CD8-positive, alpha-beta memory T cell (primary cell): Measurements from ENCODE around the gene FPGT. TPM values are rescaled to one million over a fixed set of nuclear protein-coding genes. Genes with fewer than 3 reads are reported as not detected.

Experiments used
- CTCF ChIA-PET: fragments of 350-600 bp; sonication (Branson Sonifier 250); formaldehyde crosslinking; loops from one replicate; lab custom pipeline; 2021; ENCODE audit warnings: antibody characterized with exemption; lab: Charles Lee
- POLR2A ChIA-PET: fragments of 350-600 bp; sonication (Branson Sonifier 250); formaldehyde crosslinking; loops from one replicate; lab custom pipeline; 2021; ENCODE audit warnings: antibody characterized with exemption; lab: Charles Lee
- DNase-seq, 5 donors: peaks; one replicate each; pipeline versions ENCODE4 v3.0.0 to v3.0.0-alpha.2; 2020 to 2022; ENCODE audit warnings: mixed read lengths in 1 of 5
- H3K27ac ChIP-seq: one replicate; pipeline ENCODE4 v1.7.0; 2013; ENCODE audit warnings: low read depth, mild to moderate bottlenecking, low read length, moderate library complexity
- H3K27me3 ChIP-seq: 2 replicates; pipeline ENCODE4 v1.7.0; 2013; ENCODE audit warnings: low read length, mild to moderate bottlenecking; ENCODE audit not compliant: insufficient read depth, poor library complexity, severe bottlenecking
- H3K36me3 ChIP-seq: 2 replicates; pipeline ENCODE4 v1.7.0; 2013; ENCODE audit warnings: mild to moderate bottlenecking, low read length, moderate library complexity; ENCODE audit not compliant: insufficient read depth
- H3K4me1 ChIP-seq: 2 replicates; pipeline ENCODE4 v1.7.0; 2013; ENCODE audit warnings: mild to moderate bottlenecking, low read length, moderate library complexity; ENCODE audit not compliant: insufficient read depth
- H3K4me3 ChIP-seq: 2 replicates; pipeline ENCODE4 v1.7.0; 2013; ENCODE audit warnings: mild to moderate bottlenecking, low read length
- H3K9me3 ChIP-seq: 2 replicates; pipeline ENCODE4 v1.7.0; 2013; ENCODE audit warnings: mild to moderate bottlenecking, low read length
- H3K27ac Mint-ChIP-seq, 8 donors: one replicate each; pipeline ENCODE4 v1.8.0; 2020 to 2021; ENCODE audit warnings: mixed read lengths in 8 of 8, mild to moderate bottlenecking in 6 of 8, inconsistent platforms in 3 of 8, moderate library complexity in 3 of 8
- H3K27me3 Mint-ChIP-seq, 2 donors: one replicate each; pipeline ENCODE4 v1.8.0; 2020 to 2021; ENCODE audit warnings: mixed read lengths in 2 of 2, mild to moderate bottlenecking in 1 of 2, moderate library complexity in 1 of 2
- H3K36me3 Mint-ChIP-seq, 3 donors: one replicate each; pipeline ENCODE4 v1.8.0; 2020 to 2021; ENCODE audit warnings: mixed read lengths in 3 of 3, inconsistent platforms in 1 of 3, mild to moderate bottlenecking in 1 of 3
- H3K4me1 Mint-ChIP-seq, 3 donors: one replicate each; pipeline ENCODE4 v1.8.0; 2020 to 2021; ENCODE audit warnings: mixed read lengths in 3 of 3, inconsistent platforms in 1 of 3, mild to moderate bottlenecking in 1 of 3
- H3K4me3 Mint-ChIP-seq, 7 donors: one replicate each; pipeline ENCODE4 v1.8.0; 2020 to 2021; ENCODE audit warnings: mixed read lengths in 7 of 7, mild to moderate bottlenecking in 6 of 7, moderate library complexity in 4 of 7, inconsistent platforms in 2 of 7
- H3K9me3 Mint-ChIP-seq, 5 donors: one replicate each; pipeline ENCODE4 v1.8.0; 2020 to 2022; ENCODE audit warnings: mixed read lengths in 5 of 5, mild to moderate bottlenecking in 3 of 5, moderate library complexity in 2 of 5, inconsistent platforms in 1 of 5
- polyA plus RNA-seq: library from polyadenylated mRNA; unstranded; fragments of 300-500 nt; fragmentation: Illumina TruSeq; gene quantifications from one replicate; pipeline ENCODE4 v1.2.3, GENCODE V29; 2021
- total RNA-seq, 2 experiments: library from RNA; stranded (reverse); gene quantifications; one replicate each; pipeline ENCODE4 v1.2.3, GENCODE V29; 2021

Gene FPGT
- total and polyA plus RNA-seq, 3 experiments from 2014 or later: 6.1 to 15.3 (median 13.0) TPM

GRCh38 chr1:74197255-74197654, 787 bp upstream of the FPGT start:
- no peak for DNase-seq
- no peaks in the 10 kb centered on the region for H3K36me3 ChIP-seq
- POLR2A ChIA-PET: no interaction called here
- peak overlapping the region; percentile 81 for H3K27ac ChIP-seq
- H3K27me3 ChIP-seq: no peaks in the 10 kb centered on the region
- Mint-ChIP-seq H3K27me3 (no peaks in the 10 kb centered on the region), H3K4me3 (peak overlapping the region; percentile 84 to 94 (median 89)), H3K9me3 (no peaks in the 10 kb centered on the region), H3K36me3 (peaks cover 8 to 26% (median 14%) of the 10 kb centered on the region in 3 donors), H3K27ac (peak overlapping the region; percentile 83 to 99 (median 94)), H3K4me1 (peaks cover 33 to 45% (median 33%) of the 10 kb centered on the region in 3 donors)
- peaks cover 21% of the 10 kb centered on the region for H3K4me1 ChIP-seq
- CTCF ChIA-PET: no interaction called here
- no peaks in the 10 kb centered on the region for H3K9me3 ChIP-seq
- H3K4me3 ChIP-seq: peak overlapping the region; percentile 81

DNA sequence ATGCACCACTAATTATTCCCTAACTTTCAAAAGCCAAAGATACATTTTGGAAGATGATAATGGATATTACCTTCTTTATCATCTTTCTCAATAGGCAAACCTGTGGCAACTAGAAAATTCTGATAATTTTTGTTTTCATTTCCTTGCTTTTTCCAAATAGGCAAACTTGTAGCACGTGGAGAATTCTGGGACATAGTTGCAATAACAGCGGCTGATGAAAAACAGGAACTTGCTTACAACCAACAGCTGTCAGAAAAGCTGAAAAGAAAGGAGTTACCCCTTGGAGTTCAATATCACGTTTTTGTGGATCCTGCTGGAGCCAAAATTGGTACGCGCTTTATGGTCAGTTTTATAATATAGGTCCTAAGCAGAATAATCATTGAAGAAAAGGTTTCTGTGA, 1.5 kb downstream of the FPGT start:
- no peaks in the 10 kb centered on the region for H3K27me3 ChIP-seq
- ChIA-PET CTCF (no interaction called here), POLR2A (no interaction called here)
- no peaks in the 10 kb centered on the region for H3K36me3 ChIP-seq
- H3K4me1 ChIP-seq: peaks cover 21% of the 10 kb centered on the region
- Mint-ChIP-seq H3K36me3 (peaks cover 11 to 34% (median 17%) of the 10 kb centered on the region in 3 donors), H3K4me3 (peak overlapping the region in 6 of 7 donors; percentile 84 to 94 (median 90)), H3K9me3 (no peaks in the 10 kb centered on the region), H3K27me3 (no peaks in the 10 kb centered on the region), H3K27ac (peak overlapping the region in 3 of 8 donors; percentile 26 to 86 (median 61)), H3K4me1 (peaks cover 33 to 45% (median 33%) of the 10 kb centered on the region in 3 donors)
- H3K27ac ChIP-seq: peak overlapping the region; percentile 11
- H3K4me3 ChIP-seq: no peak overlapping the region
- no peaks in the 10 kb centered on the region for H3K9me3 ChIP-seq
- DNase-seq: no peak

DNA sequence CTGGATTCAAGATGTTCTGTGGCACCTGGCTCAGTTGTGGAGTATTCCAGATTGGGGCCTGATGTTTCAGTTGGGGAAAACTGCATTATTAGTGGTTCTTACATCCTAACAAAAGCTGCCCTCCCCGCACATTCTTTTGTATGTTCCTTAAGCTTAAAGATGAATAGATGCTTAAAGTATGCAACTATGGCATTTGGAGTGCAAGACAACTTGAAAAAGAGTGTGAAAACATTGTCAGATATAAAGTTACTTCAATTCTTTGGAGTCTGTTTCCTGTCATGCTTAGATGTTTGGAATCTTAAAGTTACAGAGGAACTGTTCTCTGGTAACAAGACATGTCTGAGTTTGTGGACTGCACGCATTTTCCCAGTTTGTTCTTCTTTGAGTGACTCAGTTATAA, 7.2 kb downstream of the FPGT start:
- H3K36me3 Mint-ChIP-seq: peaks cover 16 to 52% (median 23%) of the 10 kb centered on the region in 3 donors
- peaks cover 4 to 8% (median 4%) of the 10 kb centered on the region in 3 donors for H3K4me1 Mint-ChIP-seq
- H3K4me3 Mint-ChIP-seq: no peak overlapping the region
- no peak overlapping the region for H3K27ac Mint-ChIP-seq
- ChIA-PET POLR2A (no interaction called here), CTCF (no interaction called here)
- no peaks in the 10 kb centered on the region for H3K36me3 ChIP-seq
- H3K27ac ChIP-seq: no peak overlapping the region
- peaks cover 0 to under 1% (median 0%) of the 10 kb centered on the region in 5 donors for H3K9me3 Mint-ChIP-seq
- H3K27me3 Mint-ChIP-seq: no peaks in the 10 kb centered on the region
- no peak overlapping the region for H3K4me3 ChIP-seq
- no peaks in the 10 kb centered on the region for H3K4me1 ChIP-seq
- no peak for DNase-seq
- H3K9me3 ChIP-seq: no peaks in the 10 kb centered on the region
- no peaks in the 10 kb centered on the region for H3K27me3 ChIP-seq

DNA sequence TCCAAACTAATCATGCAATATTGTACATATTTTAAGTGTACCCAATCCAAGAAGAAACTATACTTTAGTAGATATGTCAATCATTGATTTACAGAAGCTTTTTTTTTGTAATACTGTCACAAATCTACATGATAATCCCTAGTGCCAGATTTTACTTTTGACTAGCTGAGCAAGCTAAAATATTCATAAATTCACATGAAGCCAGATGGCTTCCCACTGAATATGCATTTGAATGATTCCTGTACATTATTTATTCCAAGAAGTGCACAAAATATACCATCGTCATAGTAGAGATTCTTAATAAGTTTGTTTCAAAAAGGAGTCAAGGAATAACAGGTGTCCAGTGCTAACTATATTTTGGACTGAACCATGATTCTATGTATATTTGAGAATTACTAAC, 17.2 kb downstream of the FPGT start:
- Histone ChIP-seq H3K9me3 (no peaks in the 10 kb centered on the region), H3K27ac (no peak overlapping the region), H3K4me3 (no peak overlapping the region), H3K27me3 (no peaks in the 10 kb centered on the region), H3K4me1 (no peaks in the 10 kb centered on the region), H3K36me3 (no peaks in the 10 kb centered on the region)
- no peak overlapping the region for H3K4me3 Mint-ChIP-seq
- H3K4me1 Mint-ChIP-seq: no peaks in the 10 kb centered on the region
- POLR2A ChIA-PET: no interaction called here
- H3K27me3 Mint-ChIP-seq: no peaks in the 10 kb centered on the region
- CTCF ChIA-PET: no interaction called here
- H3K9me3 Mint-ChIP-seq: peaks cover 0 to 4% (median 3%) of the 10 kb centered on the region in 5 donors
- H3K36me3 Mint-ChIP-seq: peaks cover 0 to 7% (median 2%) of the 10 kb centered on the region in 3 donors
- DNase-seq: no peak
- no peak overlapping the region for H3K27ac Mint-ChIP-seq

DNA sequence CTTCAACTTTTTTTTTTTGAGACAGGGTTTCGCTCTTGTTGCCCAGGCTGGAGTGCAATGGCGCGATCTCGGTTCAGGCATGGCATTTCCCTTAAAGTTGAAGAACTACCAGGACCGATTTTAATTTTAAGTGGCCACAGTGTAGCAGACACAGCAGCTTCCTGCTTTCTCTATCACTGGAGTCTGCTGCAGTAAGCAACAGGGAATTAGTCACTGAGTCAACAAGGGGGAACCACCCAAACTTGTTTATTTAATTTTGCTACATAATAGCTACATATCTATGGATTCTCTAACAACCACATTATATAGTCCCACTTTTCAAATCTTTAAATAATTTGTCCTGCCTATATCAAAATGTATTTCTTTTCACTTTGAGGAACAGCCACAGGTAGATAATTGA, 24.7 kb downstream of the FPGT start:
- no peaks in the 10 kb centered on the region for H3K27me3 ChIP-seq
- Mint-ChIP-seq H3K4me3 (no peak overlapping the region), H3K36me3 (peaks cover 2 to 19% (median 9%) of the 10 kb centered on the region in 3 donors), H3K27ac (no peak overlapping the region), H3K27me3 (peaks cover 0 to 1% of the 10 kb centered on the region in 2 donors), H3K4me1 (no peaks in the 10 kb centered on the region), H3K9me3 (peaks cover 30 to 48% (median 43%) of the 10 kb centered on the region in 5 donors)
- DNase-seq: no peak
- no peaks in the 10 kb centered on the region for H3K9me3 ChIP-seq
- ChIA-PET POLR2A (no interaction called here), CTCF (no interaction called here)
- no peaks in the 10 kb centered on the region for H3K36me3 ChIP-seq
- no peak overlapping the region for H3K27ac ChIP-seq
- no peak overlapping the region for H3K4me3 ChIP-seq
- H3K4me1 ChIP-seq: no peaks in the 10 kb centered on the region

DNA sequence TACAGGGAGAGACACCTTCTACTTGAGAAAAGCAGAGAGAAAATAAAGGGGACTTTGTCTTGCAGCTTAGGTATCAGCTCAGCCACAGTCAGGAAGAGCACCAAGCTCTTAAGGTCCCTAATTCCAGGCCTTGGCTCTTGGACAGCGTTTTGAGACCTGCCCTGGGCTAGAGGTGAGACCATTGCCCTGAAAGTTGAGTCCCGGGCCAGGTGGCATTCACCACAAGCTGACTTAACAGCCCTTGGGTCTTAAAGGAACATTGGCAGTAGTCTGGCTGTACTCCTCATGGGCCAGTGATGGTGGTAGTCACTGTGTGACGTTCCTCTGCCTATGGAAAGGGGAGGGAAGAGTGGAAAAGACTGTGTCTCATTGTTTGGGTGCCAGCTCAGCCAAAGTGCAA, 25.4 kb downstream of the FPGT start:
- peaks cover 0 to 1% of the 10 kb centered on the region in 2 donors for H3K27me3 Mint-ChIP-seq
- H3K4me3 ChIP-seq: no peak overlapping the region
- ChIA-PET CTCF (no interaction called here), POLR2A (no interaction called here)
- no peak overlapping the region for H3K4me3 Mint-ChIP-seq
- DNase-seq: no peak
- H3K4me1 Mint-ChIP-seq: no peaks in the 10 kb centered on the region
- H3K9me3 ChIP-seq: no peaks in the 10 kb centered on the region
- no peak overlapping the region for H3K27ac Mint-ChIP-seq
- H3K36me3 ChIP-seq: no peaks in the 10 kb centered on the region
- H3K27ac ChIP-seq: no peak overlapping the region
- peaks cover 31 to 54% (median 46%) of the 10 kb centered on the region in 5 donors for H3K9me3 Mint-ChIP-seq
- no peaks in the 10 kb centered on the region for H3K4me1 ChIP-seq
- peaks cover 2 to 19% (median 9%) of the 10 kb centered on the region in 3 donors for H3K36me3 Mint-ChIP-seq
- no peaks in the 10 kb centered on the region for H3K27me3 ChIP-seq

GRCh38 chr1:74235153-74235552, 37.1 kb downstream of the FPGT start, which contains the start of gene TNNI3K:
TNNI3K (plus strand) TSS chr1:74235387; CDS start chr1:74235452, 65 bp downstream.
- Histone ChIP-seq H3K27ac (no peak within 1 kb of the TSS), H3K4me1 (no peaks in the 10 kb centered on the region), H3K4me3 (no peak within 1 kb of the TSS), H3K36me3 (no peaks in the 10 kb centered on the region), H3K27me3 (no peaks in the 10 kb centered on the region), H3K9me3 (no peaks in the 10 kb centered on the region)
- POLR2A ChIA-PET: no interaction called here
- CTCF ChIA-PET: no interaction called here
- Mint-ChIP-seq H3K9me3 (peaks cover 0 to 11% (median 4%) of the 10 kb centered on the region in 5 donors), H3K4me3 (no peak within 1 kb of the TSS), H3K27me3 (no peaks in the 10 kb centered on the region), H3K36me3 (no peaks in the 10 kb centered on the region), H3K4me1 (no peaks in the 10 kb centered on the region), H3K27ac (no peak within 1 kb of the TSS)
- DNase-seq: no peak

DNA sequence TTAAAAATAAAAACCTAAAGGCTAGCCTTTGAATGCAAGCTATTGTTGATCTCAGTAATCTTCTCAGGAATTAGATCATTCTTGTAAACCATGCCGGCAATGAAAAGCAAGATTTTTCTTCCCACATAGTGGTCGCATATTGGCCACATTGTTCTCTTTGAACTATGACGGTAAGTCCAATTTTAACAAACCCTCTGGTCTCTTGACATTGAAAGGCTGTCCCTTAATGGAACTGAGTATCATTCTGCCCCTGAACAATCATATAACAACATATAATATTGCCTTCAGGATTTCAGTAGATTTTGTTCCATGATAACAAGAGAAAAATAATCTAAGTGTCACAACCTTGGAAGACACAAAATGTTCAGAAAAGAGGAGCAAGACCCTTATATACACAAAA, 38.4 kb downstream of the FPGT start:
- no peaks in the 10 kb centered on the region for H3K4me1 ChIP-seq
- H3K27ac ChIP-seq: no peak overlapping the region
- CTCF ChIA-PET: no interaction called here
- no peaks in the 10 kb centered on the region for H3K9me3 ChIP-seq
- H3K4me3 ChIP-seq: no peak overlapping the region
- Mint-ChIP-seq H3K27me3 (no peaks in the 10 kb centered on the region), H3K9me3 (peaks cover 0 to 8% (median 0%) of the 10 kb centered on the region in 5 donors), H3K36me3 (no peaks in the 10 kb centered on the region), H3K4me3 (no peak overlapping the region), H3K4me1 (no peaks in the 10 kb centered on the region), H3K27ac (no peak overlapping the region)
- no peak for DNase-seq
- H3K36me3 ChIP-seq: no peaks in the 10 kb centered on the region
- POLR2A ChIA-PET: no interaction called here
- H3K27me3 ChIP-seq: no peaks in the 10 kb centered on the region
